Sigmoid colon (tissue), 7 donors: Measurements from ENCODE around the gene MTRF1. TPM values are rescaled to one million over a fixed set of nuclear protein-coding genes. Genes with fewer than 3 reads are reported as not detected.

Source experiments
- DNase-seq: peaks from one replicate; pipeline ENCODE4 v3.0.0-alpha.2; 2019
- H3K27ac ChIP-seq, 4 donors: fragments of 200-600 bp; sonication (generic); one replicate each; pipeline ENCODE4 v1.5.1; 2016 to 2019; ENCODE audit warnings: mild to moderate bottlenecking in 1 of 4
- H3K27me3 ChIP-seq, 3 donors: fragments of 200-600 bp; sonication (generic); one replicate each; pipeline ENCODE4 v1.5.1; 2019; ENCODE audit warnings: mild to moderate bottlenecking in 1 of 3
- H3K36me3 ChIP-seq, 4 donors: fragments of 200-600 bp; sonication (generic); one replicate each; pipeline ENCODE4 v1.5.1; 2016 to 2019
- H3K4me1 ChIP-seq, 4 donors: fragments of 200-600 bp; sonication (generic); one replicate each; pipeline ENCODE4 v1.5.1; 2017 to 2019
- H3K4me3 ChIP-seq, 4 donors: fragments of 200-600 bp; sonication (generic); one replicate each; pipeline ENCODE4 v1.5.1; 2017 to 2019; ENCODE audit warnings: mild to moderate bottlenecking in 2 of 4, moderate library complexity in 1 of 4
- H3K9me3 ChIP-seq, 4 donors: fragments of 200-600 bp in 3 of 4; sonication (generic) in 3 of 4; one replicate each; pipeline versions ENCODE4 v1.5.1 to v1.6.1; 2013 to 2019
- CTCF ChIP-seq, 4 experiments: fragments of 450-650 bp in 3 of 4; fragments of 200-600 bp in 1 of 4; IDR thresholded peaks; one replicate each; pipeline ENCODE4 v1.5.1; 2016 to 2019; ENCODE audit warnings: antibody characterized with exemption in 4 of 4, mild to moderate bottlenecking in 3 of 4, moderate library complexity in 2 of 4
- EP300 ChIP-seq, 4 donors: sonication (generic); formaldehyde crosslinking; IDR thresholded peaks; one replicate each; pipeline ENCODE4 v1.6.1; 2017; ENCODE audit warnings: antibody characterized with exemption in 4 of 4
- POLR2A ChIP-seq, 2 donors: fragments of 450-650 bp; IDR thresholded peaks; one replicate each; pipeline ENCODE4 v1.6.1; 2016; ENCODE audit warnings: antibody characterized with exemption in 2 of 2, mild to moderate bottlenecking in 2 of 2, moderate library complexity in 2 of 2
- POLR2AphosphoS5 ChIP-seq, 4 donors: sonication (generic); formaldehyde crosslinking; IDR thresholded peaks; one replicate each; pipeline ENCODE4 v1.6.1; 2017; ENCODE audit warnings: antibody characterized with exemption in 4 of 4
- WGBS, 2 donors: extraction: QIAGEN DNeasy Blood & Tissue Kit; methylation state at CpG; one replicate each; pipeline ENCODE4 v1.1.7; 2013; 5-methylcytosine and 5-hydroxymethylcytosine counted together
- intact Hi-C: fragments of 100-400 bp; cut with DNase I; formaldehyde crosslinking; loops from one replicate; pipeline ENCODE4 v1.15.1; 2023
- polyA plus RNA-seq, 3 donors: library from polyadenylated mRNA; stranded (reverse); fragments of 200-250 nt; gene quantifications; one replicate each; pipeline ENCODE4 v1.2.3, GENCODE V29; 2013
- total RNA-seq, 4 donors: library from RNA; depleted of rRNA; stranded (reverse); fragments of >200 nt; gene quantifications; one replicate each; pipeline ENCODE4 v1.1.0, GENCODE V29; 2016
- donor health status: healthy with polysubstance abuse.
- donor health status: Bipolar disorder and iron deficiency.
- donor health status: healthy.

The MTRF1 gene
- total and polyA plus RNA-seq, 7 donors = 9.0 to 19.9 (median 12.5) TPM

GRCh38 chr13:41294914-41295313, 31.5 kb upstream of the MTRF1 start:
- TF ChIP-seq POLR2A (IDR thresholded peaks at IDR 0.05) (no peak), EP300 (IDR thresholded peaks at IDR 0.05) (no peak), POLR2AphosphoS5 (IDR thresholded peaks at IDR 0.05) (no peak), CTCF (IDR thresholded peaks at IDR 0.05) (no peak)
- peaks cover 0 to 3% (median 0%) of the 10 kb centered on the region in 4 donors for H3K9me3 ChIP-seq
- H3K4me1 ChIP-seq = no peaks in the 10 kb centered on the region
- no peak overlapping the region for H3K27ac ChIP-seq
- no peak overlapping the region for H3K4me3 ChIP-seq
- intact Hi-C loops = no loop called here
- DNase-seq = no peak
- 93 to 95% methylated on average over 1 of the region's 1 CpG for WGBS, 2 donors
- H3K27me3 ChIP-seq = no peaks in the 10 kb centered on the region
- no peaks in the 10 kb centered on the region for H3K36me3 ChIP-seq

- no peak for TF ChIP-seq CTCF (IDR thresholded peaks at IDR 0.05)
- no peak for TF ChIP-seq EP300 (IDR thresholded peaks at IDR 0.05)
- no peak for TF ChIP-seq POLR2AphosphoS5 (IDR thresholded peaks at IDR 0.05)
- no peak for TF ChIP-seq POLR2A (IDR thresholded peaks at IDR 0.05)
These were observed 29.9 kb upstream of the MTRF1 start for GRCh38 chr13:41293272-41293671.

GRCh38 chr13:41291246-41291645, 27.9 kb upstream of the MTRF1 start:
- H3K27ac ChIP-seq = no peak overlapping the region
- no peak overlapping the region for H3K4me3 ChIP-seq
- no peaks in the 10 kb centered on the region for H3K36me3 ChIP-seq
- no peaks in the 10 kb centered on the region for H3K4me1 ChIP-seq
- H3K27me3 ChIP-seq = no peaks in the 10 kb centered on the region
- 94% methylated on average over 7 of the region's 7 CpGs for WGBS, 2 donors
- peaks cover 0 to 3% (median 0%) of the 10 kb centered on the region in 4 donors for H3K9me3 ChIP-seq
- no peak for TF ChIP-seq CTCF (IDR thresholded peaks at IDR 0.05)
- TF ChIP-seq POLR2AphosphoS5 (IDR thresholded peaks at IDR 0.05) = no peak
- no peak for TF ChIP-seq EP300 (IDR thresholded peaks at IDR 0.05)
- TF ChIP-seq POLR2A (IDR thresholded peaks at IDR 0.05) = no peak
- no peak for DNase-seq
- intact Hi-C loops = no loop called here

More at GRCh38 chr13:41293272-41293671, 29.9 kb upstream of the MTRF1 start:
- Histone ChIP-seq H3K4me1 (no peaks in the 10 kb centered on the region), H3K27ac (no peak overlapping the region), H3K27me3 (no peaks in the 10 kb centered on the region), H3K9me3 (peaks cover 0 to 3% (median 0%) of the 10 kb centered on the region in 4 donors), H3K36me3 (no peaks in the 10 kb centered on the region), H3K4me3 (no peak overlapping the region)
- 26 to 82% methylated on average over 1 of the region's 1 CpG for WGBS, 2 donors
- intact Hi-C loops = no loop called here
- no peak for DNase-seq

- WGBS, 2 donors = 91 to 95% methylated on average over 10 of the region's 10 CpGs
- no peaks in the 10 kb centered on the region for H3K27me3 ChIP-seq
- H3K36me3 ChIP-seq = no peaks in the 10 kb centered on the region
- intact Hi-C loops = no loop called here
- TF ChIP-seq POLR2A (IDR thresholded peaks at IDR 0.05) (no peak), CTCF (IDR thresholded peaks at IDR 0.05) (no peak), POLR2AphosphoS5 (IDR thresholded peaks at IDR 0.05) (no peak), EP300 (IDR thresholded peaks at IDR 0.05) (no peak)
- no peak overlapping the region for H3K27ac ChIP-seq
- H3K4me3 ChIP-seq = no peak overlapping the region
- no peaks in the 10 kb centered on the region for H3K4me1 ChIP-seq
- no peak for DNase-seq
- H3K9me3 ChIP-seq = peaks cover 0 to 3% (median 0%) of the 10 kb centered on the region in 4 donors
These were observed 26.1 kb upstream of the MTRF1 start for GRCh38 chr13:41289463-41289881.

- no peaks in the 10 kb centered on the region for H3K9me3 ChIP-seq
- no peak overlapping the region for H3K27ac ChIP-seq
- no peaks in the 10 kb centered on the region for H3K4me1 ChIP-seq
- H3K4me3 ChIP-seq = no peak overlapping the region
- intact Hi-C loops = no loop called here
- no peaks in the 10 kb centered on the region for H3K36me3 ChIP-seq
- TF ChIP-seq EP300 (IDR thresholded peaks at IDR 0.05) = no peak
- TF ChIP-seq POLR2A (IDR thresholded peaks at IDR 0.05) = no peak
- no peak for TF ChIP-seq POLR2AphosphoS5 (IDR thresholded peaks at IDR 0.05)
- no peak for TF ChIP-seq CTCF (IDR thresholded peaks at IDR 0.05)
- WGBS, 2 donors = 79 to 88% methylated on average over 5 of the region's 5 CpGs
- DNase-seq = no peak
- no peaks in the 10 kb centered on the region for H3K27me3 ChIP-seq
These were observed 23.0 kb upstream of the MTRF1 start for GRCh38 chr13:41286370-41286769.
